HG03469 (cell line): ENCODE measurements around the gene LILRA1.
"Not testable (repeated sequence)": the region's sequence is repeated elsewhere in the genome, so short reads cannot be mapped to it uniquely, and the experiment has no call there.

ENCODE experiments used
- ATAC-seq: cut with Tn5 transposase; IDR thresholded peaks from one replicate; pipeline ENCODE4 v1.9.1; 2021; ENCODE audit warnings: mild to moderate bottlenecking, moderate library complexity, moderate number of reproducible peaks; ENCODE audit not compliant: unreplicated experiment

LILRA1 gene

DNA sequence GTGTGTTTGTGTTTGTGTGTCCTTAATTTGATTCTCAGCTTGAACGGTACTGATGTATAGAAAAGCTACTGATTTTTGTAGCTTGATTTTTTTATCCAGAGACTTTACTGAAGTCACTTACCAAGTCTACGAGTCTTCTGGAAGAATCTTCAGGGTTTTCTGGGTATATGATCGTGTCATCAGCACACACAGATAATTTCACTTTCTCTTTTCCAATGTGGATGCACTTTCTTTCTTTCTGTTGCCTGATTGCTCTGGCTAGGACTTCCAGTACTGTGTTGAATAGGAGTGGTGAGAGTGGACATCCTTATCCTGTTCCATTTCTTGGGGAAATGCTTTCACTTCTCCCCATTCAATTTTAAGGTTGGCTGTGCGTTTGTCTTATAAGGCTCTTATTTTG is 29.0 kb downstream of the LILRA1 start:
- ATAC-seq: no peak

DNA sequence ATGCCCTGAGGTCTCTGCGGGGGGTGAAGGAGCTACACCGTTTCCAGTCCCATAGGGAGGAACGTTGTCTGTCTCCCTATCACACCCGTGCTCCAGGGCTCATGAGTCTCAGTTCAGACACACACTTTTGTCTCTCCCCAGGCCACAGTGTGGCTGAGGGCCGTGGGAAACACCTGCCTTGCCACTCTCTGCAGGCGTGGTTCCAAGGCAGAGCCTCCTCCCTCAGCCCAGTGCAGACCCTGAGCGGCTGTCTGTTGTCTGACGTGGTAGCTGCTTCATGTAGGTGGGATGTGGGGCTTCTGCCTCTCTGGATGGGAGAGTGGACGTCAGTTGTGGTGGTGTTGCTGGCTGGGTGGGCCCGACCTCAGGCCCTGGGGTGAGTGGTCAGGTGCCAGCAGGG is 30.8 kb downstream of the LILRA1 start:
- not testable (repeated sequence) for ATAC-seq

DNA sequence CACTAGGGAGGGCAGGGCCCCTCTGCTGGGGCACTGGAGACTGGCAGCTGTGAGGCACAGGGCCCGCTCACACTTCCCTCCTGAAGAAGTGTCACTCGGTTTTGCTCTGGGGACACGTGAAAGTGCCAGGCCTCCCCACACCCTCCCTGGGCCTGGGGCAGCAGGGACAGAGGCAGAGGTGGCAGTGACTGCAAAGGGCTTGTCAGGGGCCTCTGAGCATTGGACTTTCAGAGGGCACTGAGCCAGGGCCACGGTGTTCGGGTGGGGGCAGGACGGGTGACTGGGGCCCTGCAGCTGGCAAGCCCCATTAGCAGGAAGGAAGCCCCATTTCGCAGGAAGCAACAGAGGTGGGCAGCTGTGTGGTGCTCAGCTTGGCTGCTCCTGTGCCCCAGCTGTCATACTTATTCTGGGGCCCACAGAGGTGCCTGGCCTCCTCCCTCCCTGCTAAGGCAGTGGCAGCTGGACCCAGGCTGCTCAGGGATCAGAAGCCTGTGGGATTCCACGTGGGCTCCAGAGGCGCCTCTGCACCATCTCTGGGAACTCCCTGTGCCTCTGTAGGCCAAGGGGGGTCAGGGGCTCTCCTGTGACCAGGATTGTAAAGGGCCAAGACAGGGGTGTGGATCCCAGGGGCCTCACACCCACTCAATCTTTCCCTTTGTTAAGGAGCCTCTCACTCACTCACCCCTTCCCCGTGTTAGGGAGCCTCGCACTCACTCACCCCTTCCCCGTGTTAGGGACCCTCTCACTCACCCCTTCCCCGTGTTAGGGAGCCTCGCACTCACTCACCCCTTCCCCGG is 31.7 kb downstream of the LILRA1 start:
- not testable (repeated sequence) for ATAC-seq

DNA sequence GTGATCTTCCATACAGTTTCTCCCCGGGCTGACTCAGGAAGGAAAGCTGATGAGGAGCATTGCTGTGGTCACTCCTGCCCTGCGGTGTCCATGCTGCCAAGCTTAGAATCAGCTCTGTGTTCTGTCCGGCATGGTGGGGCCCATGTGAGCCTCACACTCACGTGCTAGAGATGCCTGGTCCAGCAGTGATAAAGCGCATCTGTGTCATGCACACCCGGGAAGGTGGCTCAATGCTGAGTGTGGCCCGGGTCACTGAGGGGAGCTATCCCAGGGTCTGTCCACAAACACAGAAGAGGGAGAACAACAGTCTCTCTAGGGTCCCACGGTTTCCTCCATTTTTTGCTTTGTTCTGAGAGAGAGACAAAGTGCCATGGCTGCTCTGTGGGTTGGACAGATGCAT is 33.3 kb downstream of the LILRA1 start:
- ATAC-seq: no peak

- ATAC-seq: not testable (repeated sequence)
Observed at GRCh38 chr19:54627912-54628311, 34.5 kb downstream of the LILRA1 start.

DNA sequence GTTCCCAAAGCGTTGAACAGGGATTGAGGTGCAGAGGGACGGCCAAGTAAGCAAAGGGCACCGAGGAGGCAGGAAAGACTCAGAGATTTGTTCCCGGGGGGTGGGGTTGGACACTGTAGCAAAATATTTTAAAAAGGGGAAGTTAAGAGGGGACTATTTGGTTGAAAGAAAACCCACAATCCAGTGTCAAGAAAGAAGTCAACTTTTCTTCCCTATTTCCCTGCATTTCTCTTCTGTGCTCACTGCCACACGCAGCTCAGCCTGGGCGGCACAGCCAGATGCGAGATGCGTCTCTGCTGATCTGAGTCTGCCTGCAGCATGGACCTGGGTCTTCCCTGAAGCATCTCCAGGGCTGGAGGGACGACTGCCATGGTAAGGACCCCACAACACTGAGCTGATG is 36.8 kb downstream of the LILRA1 start, which contains the start of gene LILRB1:
Gene LILRB1 (plus strand): TSS at position 223 of the 400 bp plus-strand sequence. CDS start 590 bp downstream, outside the sequence.
- not testable (repeated sequence) for ATAC-seq

GRCh38 chr19:54630782-54631181 is 37.4 kb downstream of the LILRA1 start:
- no peak for ATAC-seq

- ATAC-seq: not testable (repeated sequence)
Observed at GRCh38 chr19:54631489-54632337, 38.3 kb downstream of the LILRA1 start.

DNA sequence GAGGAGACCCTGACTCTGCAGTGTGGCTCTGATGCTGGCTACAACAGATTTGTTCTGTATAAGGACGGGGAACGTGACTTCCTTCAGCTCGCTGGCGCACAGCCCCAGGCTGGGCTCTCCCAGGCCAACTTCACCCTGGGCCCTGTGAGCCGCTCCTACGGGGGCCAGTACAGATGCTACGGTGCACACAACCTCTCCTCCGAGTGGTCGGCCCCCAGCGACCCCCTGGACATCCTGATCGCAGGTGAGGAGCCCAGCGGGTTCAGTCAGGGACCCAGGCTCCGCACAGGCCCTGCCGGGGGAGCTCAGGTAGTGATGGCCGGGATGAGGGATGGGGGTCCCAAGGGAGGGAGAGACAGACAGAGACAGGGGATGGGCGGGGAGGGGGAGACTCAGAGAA is 39.1 kb downstream of the LILRA1 start:
- ATAC-seq: not testable (repeated sequence)

DNA sequence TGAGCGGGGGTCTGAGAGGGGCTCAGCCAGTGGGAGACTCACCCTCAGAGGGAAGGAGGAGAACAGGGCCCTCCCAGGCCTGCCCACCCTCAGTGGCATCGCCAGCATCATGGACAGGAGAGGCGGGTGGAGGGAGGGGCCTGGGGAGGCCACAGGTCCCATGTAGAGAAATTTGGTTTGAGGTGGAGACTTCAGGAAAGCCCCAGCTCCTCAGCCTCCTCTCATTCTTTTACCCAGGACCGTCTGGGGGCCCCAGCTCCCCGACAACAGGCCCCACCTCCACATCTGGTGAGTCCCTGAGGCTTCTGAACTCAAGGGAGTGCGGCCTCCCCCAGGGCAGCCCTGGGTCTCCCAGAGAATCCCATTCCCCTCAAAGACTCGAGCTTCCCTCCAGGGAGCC is 40.0 kb downstream of the LILRA1 start:
- no peak for ATAC-seq

GRCh38 chr19:54636081-54636480 is 42.6 kb downstream of the LILRA1 start:
- ATAC-seq: not testable (repeated sequence)

GRCh38 chr19:54638683-54639082 is 45.3 kb downstream of the LILRA1 start:
- ATAC-seq: no peak

DNA sequence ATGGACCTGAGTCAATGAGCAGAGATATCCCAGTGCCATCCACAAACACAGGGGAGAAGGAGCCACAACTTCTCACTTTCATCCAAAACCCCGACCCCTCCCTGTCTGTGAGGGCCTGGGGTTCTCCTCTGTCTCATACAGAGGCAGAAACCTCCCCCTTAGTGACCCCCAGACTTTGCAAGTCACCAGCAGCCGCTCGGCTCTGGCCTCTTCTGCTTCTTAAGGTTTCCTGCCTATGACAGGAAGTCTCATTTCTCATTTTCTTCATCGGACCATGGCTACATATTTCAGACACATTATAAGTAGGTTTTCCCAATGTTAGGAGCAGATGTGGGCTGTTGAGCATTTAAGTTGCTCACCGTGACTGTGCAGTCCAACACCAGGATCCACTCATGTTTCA is 49.5 kb downstream of the LILRA1 start:
- not testable (repeated sequence) for ATAC-seq

GRCh38 chr19:54643583-54643982 is 50.2 kb downstream of the LILRA1 start:
- not testable (repeated sequence) for ATAC-seq

DNA sequence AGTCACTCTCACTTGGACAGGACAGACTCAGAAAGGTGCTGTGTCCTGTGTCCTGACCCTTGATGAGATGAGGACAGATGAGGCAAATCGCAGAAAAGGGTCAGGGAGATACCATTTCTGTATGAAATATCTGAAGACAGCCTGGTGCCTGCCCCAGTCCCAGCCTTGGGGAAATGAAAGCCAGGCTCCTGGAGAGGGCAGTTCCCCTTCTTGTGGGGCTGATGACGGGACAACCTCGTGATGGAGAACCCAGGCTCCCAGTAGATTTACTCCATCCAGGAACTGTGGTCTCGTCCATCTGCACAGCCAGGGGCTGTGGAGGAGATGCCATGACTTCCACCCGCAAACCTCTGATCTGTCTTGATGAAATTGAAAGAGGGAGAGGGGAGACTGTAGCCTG is 50.6 kb downstream of the LILRA1 start:
- ATAC-seq: no peak

- no peak for ATAC-seq
Observed at GRCh38 chr19:54646331-54646841, 53.0 kb downstream of the LILRA1 start.

GRCh38 chr19:54648129-54648528 is 54.7 kb downstream of the LILRA1 start:
- no peak for ATAC-seq

GRCh38 chr19:54650108-54650655 is 56.8 kb downstream of the LILRA1 start:
- no peak for ATAC-seq
